Measurements from ENCODE around the gene SYAP1. TPM values are rescaled to one million over a fixed set of nuclear protein-coding genes. Genes with fewer than 3 reads are reported as not detected.

Gene SYAP1
- total and polyA plus RNA-seq, 10 of the 15 experiments (the other 5 are each of a cell fraction or from before 2014, with no cell fraction given), result 5.9 to 29.9 (median 16.2) TPM

GRCh38 chrX:16786139-16786790, 66.9 kb downstream of the SYAP1 start, which contains the start of gene TXLNG (continued):
- TF ChIP-seq NR2F1 (conservative IDR thresholded peaks at IDR 0.05), result no peak
- no peak for TF ChIP-seq MTA2 (IDR thresholded peaks at IDR 0.05; ENCODE audit: low read depth)

- Histone ChIP-seq H3K27ac (ENCODE audit: control insufficient read depth, insufficient read depth) (peak overlapping the region; percentile 73; the same call in 1 of the 2 replicates), H3K9ac (ENCODE audit: control insufficient read depth, insufficient read depth, low read length) (peak overlapping the region; percentile 64), H3K36me3 (ENCODE audit: control insufficient read depth in 2 of 2, insufficient read depth in 2 of 2, low read length in 1 of 2) (no peaks in the 10 kb centered on the region; a peak in 1 of 4 replicates), H3K9me3 (replicated peaks; ENCODE audit: control insufficient read depth, insufficient read depth, low read length) (no peaks in the 10 kb centered on the region), H3K4me3 (peak overlapping the region; percentile 75), H3K4me1 (ENCODE audit: control insufficient read depth, insufficient read depth, low read length) (no peaks in the 10 kb centered on the region), H3K4me2 (ENCODE audit: control insufficient read depth, insufficient read depth) (peak overlapping the region; percentile 76), H4K20me1 (ENCODE audit: control insufficient read depth, insufficient read depth) (no peaks in the 10 kb centered on the region), H3K27me3 (replicated peaks in 1 of 2; ENCODE audit: control insufficient read depth in 2 of 2, insufficient read depth in 2 of 2, low read length in 1 of 2) (no peaks in the 10 kb centered on the region), H2AFZ (ENCODE audit: control insufficient read depth, low read depth, low read length) (peak overlapping the region; percentile 88), H3K79me2 (ENCODE audit: control insufficient read depth, insufficient read depth, low read length) (peaks cover 37% of the 10 kb centered on the region)
- no peak for DNase-seq (ENCODE audit: low read depth, low spot score)
- intact Hi-C loops (cut with micrococcal nuclease; ENCODE audit: unreplicated experiment), result loop anchor here (2.0 to 5.0 kb wide), 2 partner anchors 68 to 85 kb away; partner anchors contain the start of genes RBBP7 and SYAP1
- ChIA-PET SMC1A (ENCODE audit: uncharacterized antibody, unreplicated experiment) (interaction anchor here (0.8 kb wide), 1 partner anchor 65 kb away, joined by 3 read pairs; no protein-coding TSS in a partner anchor), RAD21 (ENCODE audit: unreplicated experiment) (interaction anchor here (1.0 kb wide), 1 partner anchor 68 kb away, joined by 3 read pairs; the partner anchor contains the start of gene SYAP1), POLR2A (interaction anchor here (0.8 kb wide), 1 partner anchor 10 kb away, joined by 3 read pairs; no protein-coding TSS in a partner anchor), CTCF (interaction anchor here (1.0 to 1.4 kb wide), 2 partner anchors 105 to 261 kb away, joined by 3 to 5 read pairs; no protein-coding TSS in a partner anchor)
- TF ChIP-seq BACH1 (IDR thresholded peaks at IDR 0.05; ENCODE audit: borderline replicate concordance) (peak; percentile 31; the same call in 1 of the 2 replicates), EED (IDR thresholded peaks at IDR 0.05; ENCODE audit: low read depth) (no peak), MXI1 (IDR thresholded peaks at IDR 0.05; ENCODE audit: low read depth, low read length) (0 out of 2 replicates have a peak, but pooled peaks have one; percentile 11), EGR1 (IDR thresholded peaks at IDR 0.05; ENCODE audit: borderline replicate concordance in 1 of 2, low read depth in 2 of 2, low read length in 2 of 2) (peak in 1 of 2 experiments; percentile 49; a peak in 1 of 3 replicates), REST (IDR thresholded peaks at IDR 0.05; ENCODE audit: low read depth, low read length) (no peak), BHLHE40 (IDR thresholded peaks at IDR 0.05; ENCODE audit: borderline replicate concordance in 1 of 2, low read depth in 2 of 2, low read length in 1 of 2) (peak; percentile 23 to 82; a peak in 2 of 4 replicates), ZNF274 (IDR thresholded peaks at IDR 0.05; ENCODE audit: insufficient read depth, insufficient read length) (no peak), IRF5 (IDR thresholded peaks at IDR 0.05; ENCODE audit: borderline replicate concordance) (no peak), MAX (IDR thresholded peaks at IDR 0.05; ENCODE audit: low read depth, low read length) (peak; percentile 20), ATF7 (IDR thresholded peaks at IDR 0.05; ENCODE audit: low read depth) (no peak), SPI1 (IDR thresholded peaks at IDR 0.05; ENCODE audit: borderline replicate concordance, insufficient read depth, low read depth, low read length) (no peak)
- WGBS (ENCODE audit: insufficient coverage, insufficient replicate concordance, low lambda C conversion rate, missing lambda C conversion rate), result 9% methylated on average over 44 of the region's 73 CpGs
- in situ Hi-C loops (cut with MboI), result no loop called here
- no TSS peak for BruUV-seq (replicated peaks)
- FAIRE-seq, result no peak
- ATAC-seq, result peak; percentile 65
These were observed 67.7 kb downstream of the SYAP1 start for GRCh38 chrX:16786791-16787735.
